ENCODE measurements around the gene UBL4A. TPM values are rescaled to one million over a fixed set of nuclear protein-coding genes. Genes with fewer than 3 reads are reported as not detected.

The UBL4A gene
- total RNA-seq, 1 donor = 35.0 TPM

- TF ChIP-seq, protein P1, sequence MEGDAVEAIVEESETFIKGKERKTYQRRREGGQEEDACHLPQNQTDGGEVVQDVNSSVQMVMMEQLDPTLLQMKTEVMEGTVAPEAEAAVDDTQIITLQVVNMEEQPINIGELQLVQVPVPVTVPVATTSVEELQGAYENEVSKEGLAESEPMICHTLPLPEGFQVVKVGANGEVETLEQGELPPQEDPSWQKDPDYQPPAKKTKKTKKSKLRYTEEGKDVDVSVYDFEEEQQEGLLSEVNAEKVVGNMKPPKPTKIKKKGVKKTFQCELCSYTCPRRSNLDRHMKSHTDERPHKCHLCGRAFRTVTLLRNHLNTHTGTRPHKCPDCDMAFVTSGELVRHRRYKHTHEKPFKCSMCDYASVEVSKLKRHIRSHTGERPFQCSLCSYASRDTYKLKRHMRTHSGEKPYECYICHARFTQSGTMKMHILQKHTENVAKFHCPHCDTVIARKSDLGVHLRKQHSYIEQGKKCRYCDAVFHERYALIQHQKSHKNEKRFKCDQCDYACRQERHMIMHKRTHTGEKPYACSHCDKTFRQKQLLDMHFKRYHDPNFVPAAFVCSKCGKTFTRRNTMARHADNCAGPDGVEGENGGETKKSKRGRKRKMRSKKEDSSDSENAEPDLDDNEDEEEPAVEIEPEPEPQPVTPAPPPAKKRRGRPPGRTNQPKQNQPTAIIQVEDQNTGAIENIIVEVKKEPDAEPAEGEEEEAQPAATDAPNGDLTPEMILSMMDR (IDR thresholded peaks at IDR 0.05; ENCODE audit: insufficient read depth, low read length) = no peak
- DNase-seq (ENCODE audit: low read depth) = peak; percentile 41
- H3K4me3 ChIP-seq (ENCODE audit: low read depth, low read length) = peak within 1 kb of the TSS; percentile 73
Measured at GRCh38 chrX:154443992-154444754, 42.2 kb downstream of the UBL4A start, which contains the start of gene FAM50A. FAM50A (plus strand) TSS chrX:154444141; CDS start chrX:154444236, 95 bp downstream.

DNA sequence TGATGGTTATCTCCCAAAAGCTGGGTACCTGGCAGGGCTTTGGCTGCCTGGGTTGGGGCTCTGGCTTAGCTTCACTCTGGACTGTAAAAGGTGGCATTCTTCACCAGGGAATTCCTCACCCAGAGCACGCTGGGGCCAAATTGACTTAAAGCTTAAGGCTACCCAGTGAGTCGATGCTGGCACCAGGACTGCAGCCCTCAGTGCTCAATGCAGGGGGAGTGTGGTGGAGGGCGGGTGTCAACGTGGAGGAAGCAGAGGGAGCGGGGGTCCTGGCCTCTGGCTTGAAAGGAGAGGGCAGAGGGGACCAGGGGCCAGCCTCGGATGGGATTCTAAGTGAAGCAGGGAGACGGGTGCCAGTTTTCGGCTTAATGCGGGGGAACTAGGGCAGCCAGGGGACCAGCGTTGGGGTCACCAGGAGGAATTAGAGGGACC is 42.9 kb downstream of the UBL4A start:
- peak overlapping the region; percentile 44 for H3K4me3 ChIP-seq (ENCODE audit: low read depth, low read length)
- no peak for DNase-seq (ENCODE audit: low read depth)
- TF ChIP-seq, protein P1 (IDR thresholded peaks at IDR 0.05; ENCODE audit: insufficient read depth, low read length) = no peak

GRCh38 chrX:154441984-154442707 is 44.3 kb downstream of the UBL4A start:
- DNase-seq (ENCODE audit: low read depth) = no peak
- TF ChIP-seq, protein P1 (IDR thresholded peaks at IDR 0.05; ENCODE audit: insufficient read depth, low read length) = no peak
- H3K4me3 ChIP-seq (ENCODE audit: low read depth, low read length) = no peak overlapping the region

GRCh38 chrX:154441564-154441963 is 44.9 kb downstream of the UBL4A start:
- no peak for DNase-seq (ENCODE audit: low read depth)
- TF ChIP-seq, protein P1 (IDR thresholded peaks at IDR 0.05; ENCODE audit: insufficient read depth, low read length) = no peak
- no peak overlapping the region for H3K4me3 ChIP-seq (ENCODE audit: low read depth, low read length)

- no peak overlapping the region for H3K4me3 ChIP-seq (ENCODE audit: low read depth, low read length)
- no peak for DNase-seq (ENCODE audit: low read depth)
- TF ChIP-seq, protein P1 (IDR thresholded peaks at IDR 0.05; ENCODE audit: insufficient read depth, low read length) = no peak
Measured at GRCh38 chrX:154440623-154441357, 45.6 kb downstream of the UBL4A start.

DNA sequence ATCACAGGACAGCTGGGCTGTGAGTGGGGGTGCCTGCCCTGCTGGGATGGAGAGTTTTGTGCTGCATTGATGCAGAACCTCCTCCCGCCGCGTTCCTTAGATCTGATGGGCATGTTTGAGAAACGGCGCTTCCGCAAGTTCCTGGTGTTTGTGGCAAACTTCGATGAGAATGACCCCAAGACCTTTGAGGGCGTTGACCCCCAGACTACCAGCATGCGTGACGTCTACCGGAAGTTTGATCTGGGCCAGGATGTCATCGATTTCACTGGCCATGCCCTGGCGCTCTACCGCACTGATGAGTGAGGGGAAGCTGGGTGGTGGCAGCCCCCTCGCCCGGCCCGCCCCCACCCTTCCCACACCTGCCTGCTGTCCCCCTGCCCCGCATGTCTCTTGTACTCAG is 46.6 kb downstream of the UBL4A start:
- DNase-seq (ENCODE audit: low read depth) = no peak

More for the DNA sequence above, 46.6 kb downstream of the UBL4A start:
- H3K4me3 ChIP-seq (ENCODE audit: low read depth, low read length) = no peak overlapping the region
- TF ChIP-seq, protein P1 (IDR thresholded peaks at IDR 0.05; ENCODE audit: insufficient read depth, low read length) = no peak

All from fibroblast of the aortic adventitia (primary cell).